Caco-2 (cell line): Measurements from ENCODE around the gene LAD1. TPM values are rescaled to one million over a fixed set of nuclear protein-coding genes. Genes with fewer than 3 reads are reported as not detected.

Source experiments
- BruUV-seq: library from RNA; stranded (reverse); fragments of 400-500 nt; replicated peaks from 2 replicates; lab custom pipeline; 2021; lab: Mats Ljungman, UMichigan
- CTCF ChIA-PET: fragments of 300-600 bp; sonication (Branson Sonifier 250); formaldehyde crosslinking; loops from one replicate; lab custom pipeline; 2022; ENCODE audit warnings: antibody characterized with exemption; lab: Charles Lee
- POLR2A ChIA-PET: fragments of 300-600 bp; sonication (Branson Sonifier 250); formaldehyde crosslinking; loops from one replicate; lab custom pipeline; 2022; ENCODE audit warnings: antibody characterized with exemption; lab: Charles Lee
- DNase-seq, 2 experiments: peaks; one replicate each; pipeline versions ENCODE4 v3.0.0 to v3.0.0-alpha.2; 2020 to 2022
- H3K27me3 ChIP-seq: replicated peaks from 2 replicates; pipeline ENCODE4 v1.6.0; 2011; ENCODE audit warnings: low read length; ENCODE audit not compliant: control insufficient read depth, insufficient read depth
- H3K36me3 ChIP-seq: 2 replicates; pipeline ENCODE4 v1.5.1; 2011; ENCODE audit warnings: low read length; ENCODE audit not compliant: control insufficient read depth, insufficient read depth
- H3K4me1 ChIP-seq: fragments of 250-450 bp; sonication (Bioruptor Pico); 2 replicates; pipeline ENCODE4 v1.5.1; 2020; ENCODE audit warnings: mild to moderate bottlenecking
- H3K4me3 ChIP-seq: 2 replicates; pipeline ENCODE4 v1.5.1; 2011; ENCODE audit warnings: low read depth, mild to moderate bottlenecking, control low read depth, low read length
- H3K9me3 ChIP-seq: fragments of 250-450 bp; sonication (Bioruptor Pico); 2 replicates; pipeline ENCODE4 v1.5.1; 2020; ENCODE audit warnings: mild to moderate bottlenecking, moderate library complexity
- H3K27ac Mint-ChIP-seq: one replicate; pipeline ENCODE4 v1.8.0; 2022; ENCODE audit warnings: mixed read lengths; ENCODE audit not compliant: unreplicated experiment
- H3K27me3 Mint-ChIP-seq: one replicate; pipeline ENCODE4 v1.8.0; 2022; ENCODE audit warnings: mixed read lengths; ENCODE audit not compliant: insufficient read depth, unreplicated experiment
- H3K36me3 Mint-ChIP-seq: one replicate; pipeline ENCODE4 v1.8.0; 2022; ENCODE audit warnings: mild to moderate bottlenecking, mixed read lengths; ENCODE audit not compliant: insufficient read depth, unreplicated experiment
- H3K4me1 Mint-ChIP-seq: one replicate; pipeline ENCODE4 v1.8.0; 2022; ENCODE audit warnings: low read depth, mixed read lengths; ENCODE audit not compliant: unreplicated experiment
- H3K4me3 Mint-ChIP-seq: one replicate; pipeline ENCODE4 v1.8.0; 2022; ENCODE audit warnings: mild to moderate bottlenecking, moderate library complexity, mixed read lengths; ENCODE audit not compliant: unreplicated experiment
- H3K9me3 Mint-ChIP-seq: one replicate; pipeline ENCODE4 v1.8.0; 2022; ENCODE audit warnings: mixed read lengths; ENCODE audit not compliant: unreplicated experiment
- CTCF ChIP-seq, 2 experiments: fragments of 200-600 bp in 1 of 2; IDR thresholded peaks; 1 replicate in 1 of 2; 2 replicates in 1 of 2; pipeline versions ENCODE4 v1.5.1 to v1.8.0; 2011 to 2022; ENCODE audit warnings: antibody characterized with exemption in 1 of 2, control low read depth in 1 of 2, inconsistent platforms in 1 of 2, low read depth in 1 of 2, low read length in 1 of 2, mild to moderate bottlenecking in 1 of 2, moderate library complexity in 1 of 2; ENCODE audit not compliant: insufficient read depth in 1 of 2, severe bottlenecking in 1 of 2, unreplicated experiment in 1 of 2
- intact Hi-C: fragments of 100-400 bp; cut with micrococcal nuclease; formaldehyde crosslinking; loops from one replicate; pipeline ENCODE4 v1.10.0; 2022; ENCODE audit not compliant: unreplicated experiment
- total RNA-seq: library from RNA; stranded (reverse); gene quantifications from 2 replicates; pipeline ENCODE4 v1.2.3, GENCODE V29; 2022

The LAD1 gene
- total RNA-seq, 1 experiment from 2014 or later: 80.5 TPM

DNA sequence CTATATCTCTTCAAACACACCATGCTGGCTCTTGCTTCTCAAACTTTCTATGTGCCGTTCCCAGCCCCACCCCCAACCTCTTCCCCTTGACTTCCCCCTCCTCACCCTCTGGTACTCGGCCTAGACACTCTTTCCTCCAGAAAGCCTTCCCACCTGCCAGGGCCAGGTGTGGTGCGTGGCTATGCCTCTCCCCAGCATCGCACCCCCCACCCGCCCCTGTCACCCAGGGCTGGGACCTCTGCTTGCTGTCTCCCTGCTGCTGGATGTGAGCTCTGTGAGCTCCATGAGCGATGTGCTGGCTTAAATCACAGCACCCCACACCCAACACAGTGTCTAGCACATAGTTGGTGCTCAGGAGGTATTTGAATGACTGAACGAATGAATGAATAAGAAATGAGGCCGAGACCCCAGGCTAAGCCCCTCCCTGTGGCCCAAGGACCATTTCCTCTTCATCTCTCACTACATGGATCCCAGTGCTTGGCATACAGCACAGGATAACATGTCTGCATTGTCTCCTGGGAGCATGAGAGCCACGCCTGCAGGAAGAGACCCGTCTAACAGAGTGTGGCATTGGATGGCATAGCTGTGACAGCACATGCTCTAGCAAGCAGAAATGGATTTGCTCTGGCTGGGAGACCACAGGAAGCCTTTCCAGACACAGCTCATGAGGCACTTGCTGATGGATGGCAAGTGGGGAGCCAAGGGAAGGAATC, 41.3 kb downstream of the LAD1 start:
- no TSS peak for BruUV-seq
- CTCF ChIA-PET: interaction anchor here (0.7 kb wide), 1 partner anchor 11 kb away, joined by 3 read pairs; no protein-coding TSS in a partner anchor
- Mint-ChIP-seq H3K9me3 (no peaks in the 10 kb centered on the region), H3K27ac (no peak overlapping the region), H3K36me3 (no peaks in the 10 kb centered on the region), H3K4me1 (no peaks in the 10 kb centered on the region), H3K4me3 (no peak overlapping the region), H3K27me3 (peaks cover 9% of the 10 kb centered on the region)
- POLR2A ChIA-PET: no interaction called here
- intact Hi-C loops: no loop called here
- no peak for DNase-seq
- no peaks in the 10 kb centered on the region for H3K9me3 ChIP-seq
- no peaks in the 10 kb centered on the region for H3K36me3 ChIP-seq
- no peak for TF ChIP-seq CTCF (IDR thresholded peaks at IDR 0.05; ENCODE audit: insufficient read depth in 1 of 2, low read depth in 1 of 2, low read length in 1 of 2, severe bottlenecking in 1 of 2, unreplicated experiment in 1 of 2)
- no peak overlapping the region for H3K4me3 ChIP-seq
- no peaks in the 10 kb centered on the region for H3K27me3 ChIP-seq
- H3K4me1 ChIP-seq: no peaks in the 10 kb centered on the region

- POLR2A ChIA-PET: no interaction called here
- Mint-ChIP-seq H3K36me3 (no peaks in the 10 kb centered on the region), H3K27ac (no peak overlapping the region), H3K4me1 (no peaks in the 10 kb centered on the region), H3K9me3 (no peaks in the 10 kb centered on the region), H3K4me3 (no peak overlapping the region), H3K27me3 (peaks cover 7% of the 10 kb centered on the region)
- no TSS peak for BruUV-seq
- CTCF ChIA-PET: interaction anchor here (1.3 kb wide), 1 partner anchor 9 kb away, joined by 3 read pairs; no protein-coding TSS in a partner anchor
- Histone ChIP-seq H3K36me3 (no peaks in the 10 kb centered on the region), H3K4me1 (no peaks in the 10 kb centered on the region), H3K9me3 (no peaks in the 10 kb centered on the region), H3K4me3 (no peak overlapping the region), H3K27me3 (no peaks in the 10 kb centered on the region)
- TF ChIP-seq CTCF (IDR thresholded peaks at IDR 0.05; ENCODE audit: insufficient read depth in 1 of 2, low read depth in 1 of 2, low read length in 1 of 2, severe bottlenecking in 1 of 2, unreplicated experiment in 1 of 2): no peak
- intact Hi-C loops: no loop called here
- no peak for DNase-seq
Measured at GRCh38 chr1:201357211-201357610, 41.9 kb downstream of the LAD1 start.

DNA sequence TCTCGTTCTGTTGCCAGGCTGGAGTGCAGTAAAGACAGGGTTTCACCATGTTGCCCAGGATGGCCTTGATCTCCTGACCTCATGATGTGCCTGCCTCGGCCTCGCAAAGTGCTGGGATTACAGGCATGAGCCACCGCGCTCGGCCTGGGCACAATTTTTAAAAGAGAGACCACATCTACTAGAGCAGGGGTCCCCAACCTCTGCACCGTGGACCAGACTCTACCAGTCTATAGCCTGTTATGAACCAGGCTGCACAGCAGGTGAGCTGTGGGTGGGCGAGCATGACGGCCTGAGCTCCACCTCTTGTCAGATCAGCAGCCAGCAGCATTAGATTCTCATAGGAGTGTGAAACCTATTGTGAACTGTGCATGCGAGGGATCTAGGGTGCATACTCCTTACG, 42.4 kb downstream of the LAD1 start:
- H3K4me1 Mint-ChIP-seq: no peaks in the 10 kb centered on the region
- no peaks in the 10 kb centered on the region for H3K9me3 Mint-ChIP-seq
- BruUV-seq: no TSS peak
- ChIA-PET POLR2A (no interaction called here), CTCF (interaction anchor here (1.3 kb wide), 1 partner anchor 9 kb away, joined by 3 read pairs; no protein-coding TSS in a partner anchor)
- H3K4me1 ChIP-seq: no peaks in the 10 kb centered on the region
- TF ChIP-seq CTCF (IDR thresholded peaks at IDR 0.05; ENCODE audit: insufficient read depth in 1 of 2, low read depth in 1 of 2, low read length in 1 of 2, severe bottlenecking in 1 of 2, unreplicated experiment in 1 of 2): no peak
- no peaks in the 10 kb centered on the region for H3K27me3 ChIP-seq
- no peaks in the 10 kb centered on the region for H3K36me3 ChIP-seq
- intact Hi-C loops: no loop called here
- no peaks in the 10 kb centered on the region for H3K36me3 Mint-ChIP-seq
- no peak for DNase-seq
- H3K4me3 Mint-ChIP-seq: no peak overlapping the region
- H3K27ac Mint-ChIP-seq: no peak overlapping the region
- no peak overlapping the region for H3K4me3 ChIP-seq
- H3K9me3 ChIP-seq: no peaks in the 10 kb centered on the region
- H3K27me3 Mint-ChIP-seq: peaks cover 6% of the 10 kb centered on the region
